Activated CD4-positive, CD25-positive, alpha-beta regulatory T cell (primary cell): ENCODE results near the gene ANXA3.
"Not testable (repeated sequence)": the region's sequence is repeated elsewhere in the genome, so short reads cannot be mapped to it uniquely, and the experiment has no call there.

ENCODE experiments used
- DNase-seq, 4 experiments: peaks; one replicate each; lab custom pipeline; 2025; lab: John Stamatoyannopoulos, UW

Gene ANXA3, protein sequence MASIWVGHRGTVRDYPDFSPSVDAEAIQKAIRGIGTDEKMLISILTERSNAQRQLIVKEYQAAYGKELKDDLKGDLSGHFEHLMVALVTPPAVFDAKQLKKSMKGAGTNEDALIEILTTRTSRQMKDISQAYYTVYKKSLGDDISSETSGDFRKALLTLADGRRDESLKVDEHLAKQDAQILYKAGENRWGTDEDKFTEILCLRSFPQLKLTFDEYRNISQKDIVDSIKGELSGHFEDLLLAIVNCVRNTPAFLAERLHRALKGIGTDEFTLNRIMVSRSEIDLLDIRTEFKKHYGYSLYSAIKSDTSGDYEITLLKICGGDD

DNA sequence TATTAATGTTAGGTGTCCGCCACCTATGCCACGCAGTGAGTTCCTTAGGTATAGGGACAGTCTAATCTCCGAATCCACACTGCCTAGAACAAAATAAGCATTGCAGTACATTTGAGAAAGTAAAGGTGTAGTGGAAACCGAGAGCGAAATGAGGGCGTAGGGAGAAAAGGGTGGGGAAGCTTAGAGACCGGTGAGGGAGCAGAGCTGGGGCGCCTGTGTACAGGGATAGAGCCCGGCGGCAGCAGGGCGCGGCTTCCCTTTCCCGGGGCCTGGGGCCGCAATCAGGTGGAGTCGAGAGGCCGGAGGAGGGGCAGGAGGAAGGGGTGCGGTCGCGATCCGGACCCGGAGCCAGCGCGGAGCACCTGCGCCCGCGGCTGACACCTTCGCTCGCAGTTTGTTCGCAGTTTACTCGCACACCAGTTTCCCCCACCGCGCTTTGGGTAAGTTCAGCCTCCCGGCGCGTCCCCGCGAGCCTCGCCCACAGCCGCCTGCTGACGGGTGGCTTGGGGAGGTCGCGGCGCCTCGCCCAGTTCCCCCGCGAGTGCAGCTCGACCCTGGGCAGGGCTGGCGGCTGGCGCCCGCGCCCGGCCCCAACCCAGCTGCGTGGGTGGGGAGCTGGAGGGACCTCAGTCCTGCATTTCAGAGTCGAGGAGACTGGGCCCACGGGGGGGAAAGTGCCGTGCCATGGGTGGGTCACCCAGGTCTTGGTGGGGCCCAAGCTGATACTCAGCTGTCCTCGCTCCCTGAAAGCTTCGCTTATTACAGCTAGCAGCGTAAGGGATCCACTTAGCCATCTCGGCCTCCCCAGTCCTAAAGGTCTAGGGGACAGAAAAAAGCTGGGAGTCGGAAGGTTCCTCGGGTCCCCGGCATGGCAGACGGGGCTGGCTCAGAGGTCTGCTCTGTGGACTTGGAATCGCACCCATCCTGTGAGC lies at the start of gene ANXA3:
Gene ANXA3 (plus strand): TSS at position 351 of the 932 bp plus-strand sequence. CDS start 2,704 bp downstream, outside the sequence.
- no peak for DNase-seq

DNA sequence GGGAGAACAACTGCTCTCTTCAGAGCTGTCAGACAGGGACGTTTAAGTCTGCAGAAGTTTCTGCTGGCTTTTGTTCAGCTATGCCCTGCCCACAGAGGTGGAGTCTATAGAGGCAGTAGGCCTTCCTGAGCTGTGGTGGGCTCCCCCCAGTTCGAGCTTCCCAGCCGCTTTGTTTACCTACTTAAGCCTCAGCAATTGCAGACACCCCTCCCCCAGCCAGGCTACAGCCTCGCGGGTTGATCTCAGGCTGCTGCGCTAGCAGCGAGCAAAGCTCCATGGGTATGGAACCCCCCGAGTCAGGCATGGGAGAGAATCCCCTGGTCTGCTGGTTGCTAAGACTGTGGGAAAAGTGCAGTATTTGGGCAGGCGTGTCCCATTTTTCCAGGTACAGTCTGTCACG lies 45.3 kb upstream of the ANXA3 start:
- not testable (repeated sequence) for DNase-seq

DNA sequence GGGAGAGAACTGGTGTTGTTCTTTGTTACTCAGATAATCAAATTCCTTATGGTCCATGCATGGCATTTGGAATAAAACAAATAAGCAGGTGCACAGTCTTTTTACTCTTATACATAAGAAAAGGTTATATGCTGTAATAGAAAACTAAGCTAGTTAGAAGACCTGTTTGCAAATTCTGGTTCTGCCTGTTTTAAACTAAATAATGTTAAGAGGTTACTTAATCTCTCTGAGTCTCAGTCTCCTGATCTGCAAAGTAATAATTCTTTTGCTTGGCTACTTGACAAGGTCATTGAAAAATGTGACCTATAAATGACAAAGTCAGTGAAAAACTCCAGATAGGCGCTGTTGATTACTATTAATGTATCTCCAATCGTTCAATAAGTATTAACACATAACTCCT lies 42.5 kb upstream of the ANXA3 start:
- DNase-seq, result no peak

DNA sequence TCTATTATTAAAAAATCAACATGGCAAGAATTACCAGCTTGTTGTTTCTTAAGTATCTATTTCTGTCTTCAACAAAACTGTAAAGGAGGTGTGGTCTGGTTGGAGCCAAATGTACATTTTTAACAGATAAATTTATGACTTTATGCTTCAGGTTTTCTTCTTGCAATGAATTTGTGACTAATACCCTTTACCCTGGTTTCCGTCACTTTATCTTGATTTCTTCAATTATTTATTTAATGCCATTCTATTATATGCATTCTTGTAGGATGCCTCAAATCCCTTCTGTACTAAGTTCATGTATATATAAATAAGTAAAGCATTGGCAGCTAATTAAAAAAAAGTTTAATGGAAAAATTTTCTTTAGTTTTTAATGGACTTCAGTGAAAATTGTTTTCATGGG lies 41.5 kb upstream of the ANXA3 start:
- DNase-seq, result no peak

DNA sequence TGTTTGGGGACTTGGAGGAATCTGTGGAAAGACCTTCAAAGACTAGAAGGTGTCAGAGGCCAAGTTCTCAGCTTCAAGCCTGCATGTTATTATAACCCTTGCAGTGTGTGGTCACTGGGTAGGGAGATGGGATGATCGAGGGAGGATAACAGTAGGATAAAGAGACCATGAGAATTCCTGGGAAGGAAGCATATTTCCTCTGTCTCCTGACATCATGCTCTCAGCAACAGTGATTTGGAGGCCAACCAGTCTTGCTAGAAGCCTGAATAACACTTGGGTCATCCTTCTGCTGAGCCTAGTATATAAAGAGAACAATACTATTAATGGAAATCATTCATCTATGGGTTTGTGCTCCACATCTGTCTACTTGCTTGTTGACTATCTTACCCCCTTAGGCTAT lies 40.9 kb upstream of the ANXA3 start:
- DNase-seq, result no peak

DNA sequence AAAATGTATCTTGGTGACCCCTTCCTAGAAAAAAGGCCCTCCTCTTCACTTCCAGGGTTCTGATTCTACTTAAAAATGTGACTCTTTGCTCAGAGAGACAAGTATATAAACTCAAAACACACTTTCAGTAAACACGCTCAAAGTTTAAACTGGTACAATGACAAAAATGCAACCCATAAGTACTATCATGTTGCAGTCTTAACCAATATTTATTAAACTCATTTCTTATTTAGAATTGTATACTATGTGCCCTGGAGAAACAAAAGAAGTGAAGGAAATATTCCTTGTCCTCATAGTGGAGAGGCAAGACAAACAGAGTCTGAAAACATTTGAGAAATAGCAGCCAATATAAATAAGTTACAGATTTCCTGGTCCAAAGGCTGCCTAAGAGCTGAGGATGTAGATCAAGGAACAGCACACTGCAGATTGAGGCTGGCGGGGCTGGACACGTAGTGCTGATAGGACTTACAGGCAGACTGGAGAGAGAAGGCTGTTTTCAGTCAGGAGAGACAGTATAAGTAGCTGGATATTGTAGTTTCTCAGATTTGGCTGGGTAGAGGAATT lies 39.1 kb upstream of the ANXA3 start:
- no peak for DNase-seq

DNA sequence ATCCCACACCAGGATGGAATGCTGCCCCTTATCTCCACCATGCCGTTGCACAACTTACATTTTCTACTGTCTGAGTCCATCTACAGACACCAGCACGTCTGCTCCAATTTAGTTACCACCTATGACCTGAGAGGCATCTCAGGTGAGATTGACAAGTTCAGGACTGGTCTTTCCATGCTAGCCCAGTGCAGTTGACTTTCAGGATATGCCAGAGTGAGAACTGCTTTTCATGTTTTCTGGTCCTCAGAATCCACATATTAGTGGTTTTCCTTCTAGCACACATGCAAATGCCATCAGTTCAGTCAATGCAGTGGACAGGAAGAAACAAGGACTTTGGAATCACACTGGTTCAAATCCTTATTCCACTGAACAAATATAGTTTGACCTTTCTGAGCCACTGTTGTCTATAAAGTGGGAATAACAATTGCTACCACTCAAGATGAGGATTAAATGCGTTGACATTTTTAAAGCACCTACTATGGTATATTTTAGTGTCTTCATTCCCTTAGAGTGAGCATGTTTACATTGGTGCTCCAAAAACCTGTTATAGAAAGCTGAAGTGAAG lies 38.1 kb upstream of the ANXA3 start:
- no peak for DNase-seq

DNA sequence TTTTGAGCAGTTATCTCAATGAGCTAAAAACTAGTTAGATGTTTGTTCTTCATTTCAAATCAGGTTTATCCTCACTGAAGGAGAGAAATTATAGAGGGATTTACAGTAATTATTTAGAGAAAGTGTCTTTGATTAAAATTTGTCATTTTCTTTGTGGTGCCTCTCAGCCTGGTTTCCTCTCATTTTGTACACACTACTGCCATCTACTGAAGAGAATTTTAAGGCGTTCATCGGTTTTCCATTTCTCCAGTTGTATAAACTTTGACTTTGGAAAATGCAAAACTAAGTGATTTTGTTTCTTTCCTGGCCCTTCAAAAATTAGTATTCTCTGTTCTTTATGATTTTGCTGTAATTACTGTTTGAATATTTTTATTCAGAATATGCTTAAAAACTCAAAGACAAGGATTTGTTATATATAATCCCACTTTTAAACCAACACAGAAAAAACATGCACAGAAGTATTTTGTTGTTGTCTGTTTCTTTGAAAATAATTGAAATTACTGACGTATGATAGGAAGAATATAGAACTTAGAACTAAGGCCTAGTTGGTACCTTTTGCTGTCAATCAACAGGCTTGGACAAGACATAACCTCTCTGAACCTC lies 34.4 kb upstream of the ANXA3 start:
- no peak for DNase-seq

DNA sequence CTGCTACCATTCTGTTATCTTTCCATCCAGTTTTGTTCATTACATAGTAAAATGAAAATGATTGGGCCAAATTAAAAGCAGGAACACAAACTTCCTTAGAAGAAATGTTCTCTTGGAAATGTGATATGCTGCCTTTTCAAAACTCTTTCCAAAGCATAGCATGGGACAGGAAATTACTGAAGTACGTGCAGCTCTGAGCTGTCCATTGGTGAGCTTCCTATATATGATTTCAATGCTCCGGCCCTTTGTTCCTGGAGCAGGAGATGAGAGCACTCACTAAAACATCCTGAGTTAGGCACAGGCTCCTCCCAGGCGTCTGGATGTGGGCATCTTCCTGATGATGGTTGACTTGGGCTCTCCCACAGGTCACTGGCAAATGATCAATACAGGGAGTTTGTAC lies 33.0 kb upstream of the ANXA3 start:
- no peak for DNase-seq

DNA sequence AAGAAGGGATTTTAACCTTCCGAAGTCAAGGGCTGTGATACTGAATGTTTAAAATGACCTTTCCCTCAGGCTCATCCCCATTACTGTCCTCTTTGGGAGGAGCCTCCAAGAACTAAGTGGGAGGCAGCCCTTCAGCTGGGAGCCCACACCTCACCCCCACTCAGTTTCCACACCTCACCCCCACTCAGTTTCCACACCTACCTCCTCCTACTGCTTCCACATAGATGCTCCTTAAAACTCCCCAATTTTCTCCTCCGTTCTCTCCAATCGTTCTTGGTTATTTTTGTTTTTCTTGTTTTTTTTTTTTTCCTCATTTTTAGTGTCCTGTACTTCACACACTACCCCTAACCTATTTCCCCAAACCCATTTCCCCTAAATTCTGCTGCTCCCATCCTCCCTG lies 31.6 kb upstream of the ANXA3 start:
- no peak for DNase-seq

DNA sequence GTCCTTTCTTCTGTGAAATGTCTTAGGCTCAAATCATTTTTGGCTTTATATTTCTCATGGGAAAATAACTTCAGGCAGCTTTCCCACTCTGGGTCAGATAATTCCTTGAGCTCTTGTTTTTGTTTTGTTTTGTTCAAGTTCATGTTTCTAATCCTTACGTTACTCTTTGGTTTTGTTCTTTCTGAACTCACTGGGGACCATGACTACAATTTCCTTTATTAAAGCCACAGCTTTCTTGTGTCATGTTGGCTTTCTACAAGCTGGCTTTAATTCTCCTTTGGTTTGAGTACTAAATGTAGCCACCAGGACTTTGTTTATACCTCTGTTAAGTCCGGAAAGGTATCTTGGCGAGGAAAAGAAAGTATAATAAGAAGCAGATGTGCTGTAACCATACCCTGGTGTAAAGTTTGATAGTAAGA lies 30.8 kb upstream of the ANXA3 start:
- DNase-seq, result no peak

DNA sequence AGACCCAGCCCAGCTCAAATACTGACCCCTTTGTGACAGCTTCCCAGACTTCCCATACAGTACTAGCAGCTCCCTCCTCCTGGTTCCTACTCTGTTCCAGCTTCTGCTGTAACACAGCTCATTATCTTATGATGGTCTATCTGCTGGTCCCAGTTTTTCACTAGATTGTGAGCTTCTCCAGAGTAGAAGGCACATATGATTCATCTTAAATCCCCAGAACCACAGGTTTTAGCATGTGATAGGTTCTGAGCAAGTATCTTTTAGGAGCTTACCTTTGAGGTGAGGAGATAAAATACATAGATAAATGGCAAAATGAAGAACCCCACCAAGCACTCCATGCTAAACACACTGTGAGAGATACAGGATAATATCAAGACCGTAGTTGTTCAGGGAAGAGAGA lies 27.6 kb upstream of the ANXA3 start:
- no peak for DNase-seq

DNA sequence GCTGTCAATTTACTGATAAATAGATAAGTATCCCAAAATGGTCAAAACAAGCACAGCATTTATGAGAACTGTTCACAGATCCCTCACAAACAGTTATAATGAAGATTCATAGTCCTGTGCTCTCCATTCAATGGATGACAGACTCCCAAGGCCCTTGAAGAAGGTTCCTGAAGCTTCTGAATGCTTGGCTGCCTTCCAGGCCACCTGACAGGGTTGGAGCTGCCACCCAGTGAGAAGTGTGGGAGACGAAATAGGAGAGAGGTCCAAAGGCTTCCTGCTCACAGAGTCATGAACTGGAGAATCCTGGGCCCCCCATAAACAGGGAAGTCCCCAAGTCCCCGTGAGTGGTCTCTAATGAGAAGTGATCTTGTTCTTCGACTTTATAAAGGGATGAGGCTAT lies 26.0 kb upstream of the ANXA3 start:
- no peak for DNase-seq

DNA sequence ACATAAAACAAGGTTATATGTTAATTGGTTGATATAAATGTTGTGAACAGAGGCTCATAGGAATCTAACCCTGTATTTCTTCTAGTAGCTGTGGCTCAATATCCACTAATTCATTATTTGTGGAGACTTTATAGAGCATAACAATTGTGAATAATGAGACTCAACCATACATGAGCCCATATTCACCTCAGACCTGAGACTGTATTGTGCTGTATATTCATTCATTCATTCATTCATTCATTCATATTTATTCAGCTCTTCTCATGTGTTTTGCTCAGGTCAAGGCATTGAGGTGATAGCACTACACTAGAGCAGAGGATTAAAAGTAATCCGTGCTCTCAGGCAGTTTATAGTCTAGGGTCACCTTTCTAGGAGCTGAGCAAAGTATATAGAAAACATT lies 24.5 kb upstream of the ANXA3 start:
- no peak for DNase-seq

DNA sequence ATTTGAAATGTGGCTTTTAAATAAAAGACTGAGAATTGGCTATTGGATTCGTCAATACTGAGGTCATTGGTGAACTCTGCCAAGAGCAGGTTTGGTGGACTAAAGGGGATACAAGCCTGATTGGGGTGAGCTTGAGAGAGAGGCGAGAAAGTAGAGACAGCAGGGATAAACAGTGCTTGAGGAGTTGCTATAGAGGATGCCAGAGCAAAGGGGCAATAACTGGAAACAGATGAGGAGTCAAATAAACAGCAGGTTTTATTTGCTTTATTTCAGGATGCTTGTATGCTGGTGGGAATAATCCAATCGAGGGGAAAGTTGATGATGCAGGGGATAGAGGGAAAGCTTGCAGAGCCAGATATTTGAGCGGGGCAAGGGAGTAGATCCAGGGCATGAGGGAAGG lies 24.0 kb upstream of the ANXA3 start:
- DNase-seq, result no peak

DNA sequence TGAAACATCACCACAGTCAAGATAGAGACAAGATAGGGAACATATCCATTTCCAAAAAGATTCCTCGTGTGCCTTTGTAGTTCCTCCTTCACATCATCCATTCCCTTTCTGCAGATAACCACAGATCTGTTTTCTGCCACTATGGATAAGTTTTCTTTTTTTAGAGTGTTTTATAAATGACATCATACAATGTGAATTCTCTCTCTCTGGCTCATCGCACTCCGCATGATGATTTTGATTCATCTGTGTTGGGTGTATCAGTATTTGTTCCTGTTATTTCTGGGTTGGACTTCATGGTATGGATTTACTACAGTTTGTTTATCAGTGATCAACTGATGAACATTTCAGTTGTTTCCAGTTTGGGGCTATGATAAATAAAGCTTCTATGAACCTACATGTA lies 23.2 kb upstream of the ANXA3 start:
- DNase-seq, result no peak

DNA sequence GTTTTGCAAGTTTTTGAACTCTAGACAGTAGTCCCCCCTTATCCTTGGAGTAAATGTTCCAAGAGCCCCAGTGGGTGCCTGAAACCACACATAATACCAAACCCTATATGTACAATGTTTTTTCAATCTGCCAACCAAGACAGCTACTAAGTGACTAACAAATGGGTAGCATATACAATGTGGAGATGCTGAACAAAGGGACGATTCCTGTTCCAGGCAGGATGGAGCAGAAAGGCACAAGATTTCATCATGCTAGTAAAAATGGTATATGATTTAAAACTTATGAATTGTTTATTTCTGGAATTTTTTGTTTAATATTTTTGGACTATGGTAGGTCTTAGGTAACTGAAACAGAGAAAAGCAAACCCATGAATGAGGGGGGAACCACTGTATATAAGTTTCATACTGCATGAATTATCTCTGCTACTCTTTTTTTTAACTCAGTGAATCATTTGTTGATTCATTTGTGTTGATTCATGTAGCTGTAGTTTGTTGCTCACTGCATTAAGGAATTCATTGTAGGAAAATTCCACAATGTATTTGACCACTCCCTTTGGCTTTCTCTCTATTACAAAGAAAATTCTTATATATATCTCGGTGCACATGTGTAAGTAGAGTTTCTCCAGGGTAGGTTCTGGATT lies 21.9 kb upstream of the ANXA3 start:
- no peak for DNase-seq

DNA sequence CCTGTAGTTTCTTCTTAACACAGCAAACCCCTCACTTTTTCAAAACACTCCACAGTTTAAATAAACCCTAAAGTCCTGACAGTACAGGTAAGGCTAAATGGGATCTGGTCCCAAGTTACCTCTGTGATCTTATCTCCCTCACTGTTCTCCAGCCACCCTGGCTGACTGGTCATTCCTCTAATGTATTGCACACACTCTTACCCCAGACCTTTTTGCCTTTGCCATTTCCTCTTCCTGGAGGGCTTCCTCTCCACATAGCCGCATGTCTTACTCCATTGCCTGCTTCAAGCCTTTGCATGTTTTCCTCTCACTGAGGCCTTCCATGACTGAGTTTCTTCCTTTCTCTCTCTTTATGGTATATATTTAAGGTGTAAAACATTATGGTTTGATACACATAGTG lies 19.5 kb upstream of the ANXA3 start:
- no peak for DNase-seq

DNA sequence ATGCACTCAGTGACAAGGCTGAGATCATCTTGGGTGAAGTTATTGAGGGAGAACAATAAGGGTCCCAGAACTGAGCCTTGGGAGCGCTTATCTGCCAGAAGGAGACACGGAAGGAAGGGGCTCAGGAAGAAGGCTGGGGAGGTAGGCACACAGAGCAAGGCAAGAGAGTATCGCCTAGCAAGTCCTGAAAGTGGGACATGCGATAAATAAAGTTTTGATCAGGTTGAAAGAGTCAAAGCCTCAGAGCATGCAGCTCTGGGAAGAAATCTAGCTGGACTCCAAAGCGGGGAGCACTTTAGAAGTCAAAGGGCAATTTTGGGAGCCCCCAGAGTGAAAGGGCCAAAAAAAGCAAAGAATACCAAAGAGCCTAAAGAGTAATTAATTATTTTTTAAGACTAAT lies 17.7 kb upstream of the ANXA3 start:
- no peak for DNase-seq

DNA sequence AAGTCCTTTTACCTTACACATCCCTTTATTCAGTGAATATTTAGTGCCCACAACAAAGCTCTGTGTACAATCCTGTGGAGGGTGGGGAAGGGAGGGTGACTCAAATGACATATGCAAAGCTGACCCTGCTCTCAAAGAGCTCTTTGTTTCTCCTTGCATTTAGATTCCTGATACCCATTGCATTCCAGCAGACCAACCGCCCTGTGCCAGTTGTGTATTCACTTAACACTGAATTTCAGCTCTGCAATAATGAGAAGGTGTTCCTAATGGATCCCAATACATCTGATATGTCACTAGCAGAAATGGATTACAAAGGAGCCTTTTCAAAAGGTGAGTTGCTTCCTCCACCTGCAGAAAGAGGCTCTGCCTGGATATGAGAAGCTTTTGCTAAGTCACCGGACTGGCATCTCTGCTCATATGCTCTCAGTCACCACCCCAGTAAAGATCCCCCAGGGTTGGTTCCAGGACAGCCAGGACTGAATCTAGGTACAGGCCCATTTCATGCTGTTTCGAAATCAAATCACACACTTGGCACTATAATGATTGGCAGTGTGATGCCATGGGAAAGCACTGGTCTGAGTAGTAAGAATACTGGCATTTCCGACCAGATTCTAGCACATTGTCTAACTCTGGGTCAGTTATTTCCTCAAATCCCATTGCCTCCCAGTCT lies 17.1 kb upstream of the ANXA3 start:
- no peak for DNase-seq

DNA sequence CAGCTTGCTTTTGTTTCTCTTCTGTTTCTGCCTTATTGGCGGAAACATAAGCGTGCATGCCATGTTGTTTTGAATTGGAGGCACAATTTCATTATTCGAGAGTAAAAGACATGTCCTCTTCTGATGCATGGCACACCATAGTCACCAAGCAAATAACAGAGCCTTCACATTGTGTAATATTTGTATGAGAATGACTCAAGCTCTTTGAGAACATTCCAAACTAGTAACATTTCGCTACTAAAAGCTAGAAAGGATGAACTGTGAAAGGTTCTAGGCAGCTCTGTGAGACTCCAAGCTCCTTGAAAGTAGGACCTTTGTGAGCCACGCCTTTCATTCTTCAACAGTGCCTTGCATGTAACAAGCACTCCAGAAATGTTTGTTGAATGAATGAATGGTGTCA lies 9.2 kb upstream of the ANXA3 start:
- DNase-seq, result no peak
